GM23248 (cell line): Measurements from ENCODE around the gene BCL7B.

Experiments
- EZH2 ChIP-seq: fragments of 200-600 bp; sonication (generic); IDR thresholded peaks from 2 replicates; pipeline ENCODE4 v1.6.1; 2018; ENCODE audit warnings: antibody characterized with exemption, mild to moderate bottlenecking; ENCODE audit not compliant: insufficient read depth, poor library complexity, severe bottlenecking
- EZH2phosphoT487 ChIP-seq: fragments of 200-600 bp; sonication (generic); IDR thresholded peaks from 2 replicates; pipeline ENCODE4 v1.6.1; 2018; ENCODE audit warnings: antibody characterized with exemption, moderate library complexity, mild to moderate bottlenecking, low read depth; ENCODE audit not compliant: insufficient read depth

GRCh38 chr7:73582664-73583202 is 25.2 kb upstream of the BCL7B start:
- TF ChIP-seq EZH2 (no peak), EZH2phosphoT487 (no peak)
